Measurements from ENCODE around the gene SPDYE2B. TPM values are rescaled to one million over a fixed set of nuclear protein-coding genes. Genes with fewer than 3 reads are reported as not detected.
"Not testable (repeated sequence)": the region's sequence is repeated elsewhere in the genome, so short reads cannot be mapped to it uniquely, and the experiment has no call there.

SPDYE2B gene
- total and polyA plus RNA-seq, 5 donors from 2014 or later: 0.41 TPM; not detected in 4

DNA sequence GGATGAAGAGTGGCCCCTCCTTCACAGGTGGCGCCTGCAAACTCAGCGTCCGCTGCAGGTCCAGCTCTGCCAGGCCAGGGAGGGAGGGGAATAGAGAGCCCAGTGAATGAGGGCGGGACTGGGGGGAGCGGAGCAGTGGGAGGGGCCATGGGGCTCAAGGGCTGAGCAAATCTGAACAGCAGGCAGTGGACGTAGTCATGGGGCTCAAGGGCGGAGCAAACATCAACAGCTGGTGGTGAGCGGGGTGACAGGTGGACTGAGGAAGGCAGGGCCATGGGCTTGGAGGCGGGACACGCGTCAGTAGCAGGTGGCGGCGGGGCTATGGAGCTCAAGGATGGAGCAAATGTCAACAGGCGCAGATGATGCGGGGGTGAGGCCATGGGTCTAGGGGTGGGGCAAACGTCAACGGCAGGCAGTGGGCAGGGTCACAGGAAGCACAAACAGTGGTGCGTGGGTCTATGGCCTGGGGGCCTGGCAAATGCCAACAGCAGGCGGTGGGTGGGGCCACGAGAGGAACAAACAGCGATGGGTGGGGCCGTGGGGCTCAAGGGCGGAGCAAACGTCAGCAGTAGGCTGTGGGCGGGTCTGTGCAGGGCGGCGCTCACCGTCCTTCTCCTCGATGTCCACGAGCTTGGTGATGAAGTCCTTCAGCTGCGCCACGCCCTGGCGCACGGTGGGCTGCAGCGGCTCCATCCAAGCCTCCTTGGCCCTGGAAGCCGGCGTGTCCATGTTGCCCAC lies 38.3 kb downstream of the SPDYE2B start:
- H3K4me3 ChIP-seq (ENCODE audit: low read depth, low read length); DNase-seq; H3K4me1 ChIP-seq (ENCODE audit: control insufficient read depth, insufficient read depth, low read length, poor library complexity, severe bottlenecking); H3K9me3 Mint-ChIP-seq; H3K27me3 Mint-ChIP-seq; H3K36me3 Mint-ChIP-seq; H3K4me3 Mint-ChIP-seq; H3K9me3 ChIP-seq (ENCODE audit: control insufficient read depth in 2 of 2, low read length in 2 of 2); H3K27ac Mint-ChIP-seq; H3K36me3 ChIP-seq (ENCODE audit: control insufficient read depth, insufficient read depth, low read length); H3K27me3 ChIP-seq (ENCODE audit: control insufficient read depth, insufficient read depth, low read length); H3K4me1 Mint-ChIP-seq; H3K27ac ChIP-seq (ENCODE audit: insufficient read depth, low read length, poor library complexity, severe bottlenecking): not testable (repeated sequence)
- ATAC-seq (ENCODE audit: low read depth in 2 of 2): peak; percentile 74 to 78

GRCh38 chr7:102689436-102690282 lies 39.5 kb downstream of the SPDYE2B start:
- H3K9me3 ChIP-seq (ENCODE audit: control insufficient read depth in 2 of 2, low read length in 2 of 2); H3K27ac ChIP-seq (ENCODE audit: insufficient read depth, low read length, poor library complexity, severe bottlenecking); H3K4me3 Mint-ChIP-seq: not testable (repeated sequence)

DNA sequence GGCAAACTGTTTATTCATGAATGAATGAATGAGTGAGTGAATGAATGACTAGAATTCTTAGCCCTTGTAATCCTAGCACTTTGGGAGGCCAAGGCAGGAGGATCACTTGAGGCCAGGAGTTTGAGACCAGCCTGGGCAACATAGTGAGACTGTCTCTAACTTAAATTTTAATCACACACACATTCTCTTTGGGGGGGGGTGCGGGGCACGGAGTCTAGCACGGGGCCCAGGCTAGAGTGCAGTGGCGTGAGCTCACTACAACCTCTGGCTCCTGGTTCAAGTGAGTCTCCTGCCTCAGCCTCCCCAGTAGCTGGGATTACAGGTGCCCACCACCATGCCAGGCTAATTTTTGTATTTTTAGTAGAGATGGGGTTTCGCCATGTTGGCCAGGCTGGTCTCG lies 40.5 kb downstream of the SPDYE2B start:
- not testable (repeated sequence) for H3K27me3 ChIP-seq (ENCODE audit: control insufficient read depth, insufficient read depth, low read length); H3K36me3 Mint-ChIP-seq; H3K27me3 Mint-ChIP-seq; H3K27ac Mint-ChIP-seq; H3K36me3 ChIP-seq (ENCODE audit: control insufficient read depth, insufficient read depth, low read length); H3K9me3 Mint-ChIP-seq; H3K27ac ChIP-seq (ENCODE audit: insufficient read depth, low read length, poor library complexity, severe bottlenecking); H3K4me3 ChIP-seq (ENCODE audit: low read depth, low read length); H3K4me1 ChIP-seq (ENCODE audit: control insufficient read depth, insufficient read depth, low read length, poor library complexity, severe bottlenecking); H3K4me1 Mint-ChIP-seq; H3K9me3 ChIP-seq (ENCODE audit: control insufficient read depth in 2 of 2, low read length in 2 of 2); DNase-seq; ATAC-seq (ENCODE audit: low read depth in 2 of 2)
- H3K4me3 Mint-ChIP-seq: peak overlapping the region in 2 of 4 donors; percentile 70 to 86

More at GRCh38 chr7:102689436-102690282, 39.5 kb downstream of the SPDYE2B start:
- not testable (repeated sequence) for H3K27ac Mint-ChIP-seq; H3K36me3 ChIP-seq (ENCODE audit: control insufficient read depth, insufficient read depth, low read length); H3K27me3 Mint-ChIP-seq; H3K27me3 ChIP-seq (ENCODE audit: control insufficient read depth, insufficient read depth, low read length); H3K4me3 ChIP-seq (ENCODE audit: low read depth, low read length); H3K4me1 ChIP-seq (ENCODE audit: control insufficient read depth, insufficient read depth, low read length, poor library complexity, severe bottlenecking); H3K9me3 Mint-ChIP-seq; H3K4me1 Mint-ChIP-seq; H3K36me3 Mint-ChIP-seq
- peak; percentile 78 to 84 for ATAC-seq (ENCODE audit: low read depth in 2 of 2)
- DNase-seq: peak in 2 of 3 donors; percentile 12 to 19

DNA sequence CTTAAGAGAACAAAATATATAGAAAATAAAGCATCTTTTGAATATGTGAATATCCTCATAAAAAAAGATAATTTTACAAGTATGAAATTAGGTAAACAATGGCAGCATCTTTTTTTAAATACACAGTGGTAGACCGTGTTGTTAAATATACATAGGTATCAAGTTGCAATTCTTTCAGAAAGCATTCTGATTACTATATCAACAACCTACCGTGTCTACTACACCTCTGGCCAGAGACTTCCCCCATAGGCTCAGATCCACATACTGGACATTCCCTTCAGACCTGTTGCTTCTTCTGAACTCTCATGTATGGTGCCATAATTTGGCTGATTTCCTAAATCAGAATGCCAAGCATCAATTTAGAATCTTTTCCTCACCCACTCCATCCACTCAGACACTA lies 43.9 kb downstream of the SPDYE2B start:
- H3K9me3 ChIP-seq (ENCODE audit: control insufficient read depth in 2 of 2, low read length in 2 of 2); H3K27me3 Mint-ChIP-seq; H3K36me3 ChIP-seq (ENCODE audit: control insufficient read depth, insufficient read depth, low read length); H3K4me3 Mint-ChIP-seq; H3K27ac Mint-ChIP-seq; H3K9me3 Mint-ChIP-seq; H3K27ac ChIP-seq (ENCODE audit: insufficient read depth, low read length, poor library complexity, severe bottlenecking); H3K27me3 ChIP-seq (ENCODE audit: control insufficient read depth, insufficient read depth, low read length); H3K4me1 ChIP-seq (ENCODE audit: control insufficient read depth, insufficient read depth, low read length, poor library complexity, severe bottlenecking); H3K4me1 Mint-ChIP-seq; H3K36me3 Mint-ChIP-seq; DNase-seq; ATAC-seq (ENCODE audit: low read depth in 2 of 2); H3K4me3 ChIP-seq (ENCODE audit: low read depth, low read length): not testable (repeated sequence)

- not testable (repeated sequence) for H3K36me3 ChIP-seq (ENCODE audit: control insufficient read depth, insufficient read depth, low read length); H3K4me1 Mint-ChIP-seq; H3K27me3 Mint-ChIP-seq; H3K4me3 Mint-ChIP-seq; H3K9me3 Mint-ChIP-seq; DNase-seq; H3K27me3 ChIP-seq (ENCODE audit: control insufficient read depth, insufficient read depth, low read length); H3K9me3 ChIP-seq (ENCODE audit: control insufficient read depth in 2 of 2, low read length in 2 of 2); H3K4me3 ChIP-seq (ENCODE audit: low read depth, low read length); H3K27ac Mint-ChIP-seq; H3K4me1 ChIP-seq (ENCODE audit: control insufficient read depth, insufficient read depth, low read length, poor library complexity, severe bottlenecking); H3K36me3 Mint-ChIP-seq; H3K27ac ChIP-seq (ENCODE audit: insufficient read depth, low read length, poor library complexity, severe bottlenecking); ATAC-seq (ENCODE audit: low read depth in 2 of 2)
These were observed 45.0 kb downstream of the SPDYE2B start for GRCh38 chr7:102695033-102695552.

GRCh38 chr7:102696009-102696408 lies 45.9 kb downstream of the SPDYE2B start:
- H3K4me3 Mint-ChIP-seq, H3K27me3 Mint-ChIP-seq: not testable (repeated sequence)

DNA sequence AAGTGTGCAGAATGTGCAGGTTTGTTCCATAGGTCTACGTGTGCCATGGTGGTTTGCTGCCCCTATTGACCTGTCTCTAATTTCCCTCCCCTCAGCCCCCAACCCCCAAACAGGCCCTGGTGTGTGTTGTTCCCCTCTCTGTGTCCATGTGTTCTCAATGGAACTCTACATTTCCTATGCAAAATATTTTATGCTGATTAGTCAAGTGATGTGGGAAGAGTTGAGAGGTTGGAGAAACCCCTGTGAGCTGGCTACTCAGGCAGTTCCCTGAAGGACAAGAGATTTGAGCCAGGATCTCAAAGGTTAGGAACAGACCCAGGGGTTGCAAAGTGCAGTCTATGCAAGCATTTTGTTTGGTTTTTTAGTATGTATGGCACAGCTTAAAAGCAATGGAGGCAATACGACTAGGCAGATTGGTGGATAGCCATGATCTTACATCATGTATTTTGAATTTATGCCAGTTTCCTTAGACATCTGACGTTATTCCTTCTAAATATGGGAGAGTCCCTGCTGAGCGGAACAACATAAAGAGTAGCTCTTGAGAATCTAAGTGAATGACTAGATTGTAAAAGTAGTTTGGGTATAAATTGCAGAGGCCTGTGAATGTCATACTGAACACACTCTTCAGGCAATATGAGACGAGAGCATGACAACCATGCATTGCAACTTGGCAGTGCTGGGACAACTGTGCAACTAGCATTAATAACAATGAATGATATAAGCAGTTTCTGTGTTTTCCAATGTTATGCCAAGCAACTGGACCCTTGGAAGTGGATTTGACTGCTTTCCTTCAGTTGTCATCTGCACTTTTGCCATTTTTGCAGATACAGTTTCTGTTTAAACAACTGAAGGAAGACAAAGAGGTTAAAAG lies 47.8 kb downstream of the SPDYE2B start:
- not testable (repeated sequence) for H3K27me3 Mint-ChIP-seq; H3K4me1 Mint-ChIP-seq; H3K4me1 ChIP-seq (ENCODE audit: control insufficient read depth, insufficient read depth, low read length, poor library complexity, severe bottlenecking); ATAC-seq (ENCODE audit: low read depth in 2 of 2); H3K4me3 Mint-ChIP-seq; H3K36me3 ChIP-seq (ENCODE audit: control insufficient read depth, insufficient read depth, low read length); H3K27me3 ChIP-seq (ENCODE audit: control insufficient read depth, insufficient read depth, low read length); H3K9me3 Mint-ChIP-seq; H3K4me3 ChIP-seq (ENCODE audit: low read depth, low read length); H3K27ac ChIP-seq (ENCODE audit: insufficient read depth, low read length, poor library complexity, severe bottlenecking); DNase-seq; H3K9me3 ChIP-seq (ENCODE audit: control insufficient read depth in 2 of 2, low read length in 2 of 2); H3K36me3 Mint-ChIP-seq; H3K27ac Mint-ChIP-seq

More at GRCh38 chr7:102696009-102696408, 45.9 kb downstream of the SPDYE2B start:
- H3K27me3 ChIP-seq (ENCODE audit: control insufficient read depth, insufficient read depth, low read length); H3K4me3 ChIP-seq (ENCODE audit: low read depth, low read length); H3K36me3 Mint-ChIP-seq; H3K27ac Mint-ChIP-seq; H3K36me3 ChIP-seq (ENCODE audit: control insufficient read depth, insufficient read depth, low read length); DNase-seq; H3K9me3 ChIP-seq (ENCODE audit: control insufficient read depth in 2 of 2, low read length in 2 of 2); H3K27ac ChIP-seq (ENCODE audit: insufficient read depth, low read length, poor library complexity, severe bottlenecking); H3K9me3 Mint-ChIP-seq; H3K4me1 ChIP-seq (ENCODE audit: control insufficient read depth, insufficient read depth, low read length, poor library complexity, severe bottlenecking); H3K4me1 Mint-ChIP-seq; ATAC-seq (ENCODE audit: low read depth in 2 of 2): not testable (repeated sequence)
